ENCODE results near the gene TSHZ1.
A peak's percentile ranks its signal among the peaks of the same experiment; 100 is the strongest.

The TSHZ1 gene

GRCh38 chr18:75202696-75203365 is 7.8 kb upstream of the TSHZ1 start:
- in situ Hi-C loops (cut with HindIII; ENCODE audit: low sequenced_read_pairs), result no loop called here
- no peak for TF ChIP-seq CTCF (IDR thresholded peaks at IDR 0.05; ENCODE audit: low read depth, low read length, missing control alignments)
- H3K4me3 ChIP-seq (ENCODE audit: low read depth, low read length), result no peak overlapping the region
- no peak for DNase-seq (ENCODE audit: low read depth)

- TF ChIP-seq CTCF (IDR thresholded peaks at IDR 0.05; ENCODE audit: low read depth, low read length, missing control alignments), result no peak
- in situ Hi-C loops (cut with HindIII; ENCODE audit: low sequenced_read_pairs), result no loop called here
- H3K4me3 ChIP-seq (ENCODE audit: low read depth, low read length), result peak overlapping the region; percentile 87
- DNase-seq (ENCODE audit: low read depth), result no peak
These were observed 7.0 kb upstream of the TSHZ1 start for GRCh38 chr18:75203416-75204268.

- in situ Hi-C loops (cut with HindIII; ENCODE audit: low sequenced_read_pairs), result no loop called here
- no peak for TF ChIP-seq CTCF (IDR thresholded peaks at IDR 0.05; ENCODE audit: low read depth, low read length, missing control alignments)
- DNase-seq (ENCODE audit: low read depth), result no peak
- H3K4me3 ChIP-seq (ENCODE audit: low read depth, low read length), result peak overlapping the region; percentile 87
These were observed 6.3 kb upstream of the TSHZ1 start for GRCh38 chr18:75204269-75204731.

- H3K4me3 ChIP-seq (ENCODE audit: low read depth, low read length), result peak overlapping the region; percentile 87
- in situ Hi-C loops (cut with HindIII; ENCODE audit: low sequenced_read_pairs), result no loop called here
- no peak for DNase-seq (ENCODE audit: low read depth)
- TF ChIP-seq CTCF (IDR thresholded peaks at IDR 0.05; ENCODE audit: low read depth, low read length, missing control alignments), result no peak
These were observed 5.7 kb upstream of the TSHZ1 start for GRCh38 chr18:75204732-75205513.

- in situ Hi-C loops (cut with HindIII; ENCODE audit: low sequenced_read_pairs), result no loop called here
- H3K4me3 ChIP-seq (ENCODE audit: low read depth, low read length), result peak overlapping the region; percentile 87
- TF ChIP-seq CTCF (IDR thresholded peaks at IDR 0.05; ENCODE audit: low read depth, low read length, missing control alignments), result no peak
- no peak for DNase-seq (ENCODE audit: low read depth)
These were observed 5.0 kb upstream of the TSHZ1 start for GRCh38 chr18:75205514-75206132.
